GM19438 (cell line): ENCODE results near the gene XYLB.
A peak's percentile ranks its signal among the peaks of the same experiment; 100 is the strongest.
"Not testable (repeated sequence)": the region's sequence is repeated elsewhere in the genome, so short reads cannot be mapped to it uniquely, and the experiment has no call there.

ENCODE experiments used
- ATAC-seq: cut with Tn5 transposase; IDR thresholded peaks from one replicate; pipeline ENCODE4 v1.9.1; 2021; ENCODE audit warnings: low read depth; ENCODE audit not compliant: unreplicated experiment

Gene XYLB

GRCh38 chr3:38320638-38321037, 25.9 kb upstream of the XYLB start:
- ATAC-seq, result not testable (repeated sequence)

GRCh38 chr3:38323060-38323459, 23.5 kb upstream of the XYLB start:
- no peak for ATAC-seq

- ATAC-seq, result no peak
Measured at GRCh38 chr3:38325256-38325655, 21.3 kb upstream of the XYLB start.

- no peak for ATAC-seq
Measured at GRCh38 chr3:38327335-38328009, 19.1 kb upstream of the XYLB start.

- ATAC-seq, result no peak
Measured at GRCh38 chr3:38331257-38332022, 15.1 kb upstream of the XYLB start.

- no peak for ATAC-seq
Measured at GRCh38 chr3:38332201-38332600, 14.4 kb upstream of the XYLB start.

GRCh38 chr3:38334142-38335055, 12.2 kb upstream of the XYLB start:
- ATAC-seq, result no peak

GRCh38 chr3:38335263-38335662, 11.3 kb upstream of the XYLB start:
- ATAC-seq, result no peak

- no peak for ATAC-seq
Measured at GRCh38 chr3:38337703-38338102, 8.9 kb upstream of the XYLB start.

GRCh38 chr3:38343797-38344594, 2.6 kb upstream of the XYLB start:
- ATAC-seq, result no peak

GRCh38 chr3:38345879-38346586, 552 bp upstream of the XYLB start:
- peak; percentile 25 for ATAC-seq

- no peak for ATAC-seq
Measured at GRCh38 chr3:38347421-38348200, 1.0 kb downstream of the XYLB start.

GRCh38 chr3:38348903-38349302, 2.3 kb downstream of the XYLB start:
- ATAC-seq, result no peak

GRCh38 chr3:38349684-38350359, 3.2 kb downstream of the XYLB start:
- ATAC-seq, result no peak

GRCh38 chr3:38353151-38353550, 6.6 kb downstream of the XYLB start:
- ATAC-seq, result no peak

- ATAC-seq, result no peak
Measured at GRCh38 chr3:38354588-38355330, 8.2 kb downstream of the XYLB start.

- no peak for ATAC-seq
Measured at GRCh38 chr3:38359038-38359437, 12.5 kb downstream of the XYLB start.

- no peak for ATAC-seq
Measured at GRCh38 chr3:38360345-38360744, 13.8 kb downstream of the XYLB start.
